Right lobe of liver (tissue), 6 donors: ENCODE measurements around the gene WHRN. TPM values are rescaled to one million over a fixed set of nuclear protein-coding genes. Genes with fewer than 3 reads are reported as not detected.
A peak's percentile ranks its signal among the peaks of the same experiment; 100 is the strongest.

ENCODE experiments used
- ATAC-seq, 4 donors: fragments of 200-7000 bp; cut with Tn5 transposase; one replicate each; pipeline ENCODE4 v1.9.1; 2020; ENCODE audit warnings: mild to moderate bottlenecking in 4 of 4, moderate library complexity in 4 of 4
- DNase-seq, 3 donors: peaks; one replicate each; pipeline ENCODE4 v3.0.0-alpha.2; 2020
- H3K27ac ChIP-seq, 3 donors: fragments of 200-600 bp; one replicate each; pipeline ENCODE4 v1.8.0; 2022
- H3K27me3 ChIP-seq, 2 donors: fragments of 200-600 bp; one replicate each; pipeline ENCODE4 v1.8.0; 2022
- H3K36me3 ChIP-seq, 4 donors: fragments of 200-600 bp; sonication (generic) in 1 of 4; one replicate each; pipeline versions ENCODE4 v1.5.1 to v1.8.0; 2017 to 2022; ENCODE audit warnings: control low read depth in 1 of 4
- H3K4me1 ChIP-seq, 4 donors: fragments of 200-600 bp; sonication (generic) in 1 of 4; one replicate each; pipeline versions ENCODE4 v1.5.1 to v1.8.0; 2017 to 2022; ENCODE audit warnings: control low read depth in 1 of 4
- H3K4me3 ChIP-seq, 3 donors: fragments of 200-600 bp; one replicate each; pipeline ENCODE4 v1.8.0; 2022
- H3K9me3 ChIP-seq, 4 donors: fragments of 200-600 bp; sonication (generic) in 1 of 4; one replicate each; pipeline versions ENCODE4 v1.5.1 to v1.8.0; 2017 to 2022; ENCODE audit warnings: control low read depth in 1 of 4
- CTCF ChIP-seq, 4 donors: fragments of 200-600 bp in 3 of 4; fragments of 450-650 bp in 1 of 4; IDR thresholded peaks; one replicate each; pipeline versions ENCODE4 v1.5.1 to v1.8.0; 2016 to 2022; ENCODE audit warnings: antibody characterized with exemption in 4 of 4, mild to moderate bottlenecking in 2 of 4
- POLR2A ChIP-seq: fragments of 450-650 bp; IDR thresholded peaks from one replicate; pipeline ENCODE4 v1.6.1; 2017; ENCODE audit warnings: antibody characterized with exemption, mild to moderate bottlenecking
- WGBS: methylation state at CpG from one replicate; pipeline ENCODE4 v1.1.6; 2018; ENCODE audit warnings: low coverage, low lambda C conversion rate; ENCODE audit not compliant: insufficient coverage; ENCODE audit errors: missing lambda C conversion rate; 5-methylcytosine and 5-hydroxymethylcytosine counted together
- intact Hi-C, 2 donors: fragments of 100-400 bp; cut with DNase I; formaldehyde crosslinking; loops; one replicate each; pipeline versions ENCODE4 v1.11.2 to v1.14.1; 2022
- total RNA-seq, 6 experiments: library from RNA; depleted of rRNA in 2 of 6; stranded (reverse); fragments of >200 nt in 2 of 6; fragmentation: NEBNext Ultra II Directional in 3 of 6; extraction: Animal tissue kit (Norgen Biotek cat#: 25700) in 3 of 6; gene quantifications; one replicate each; pipeline versions ENCODE4 v1.1.0 to v1.2.4, GENCODE V29; 2016 to 2023
- donor health status: DM: no; HTN: yes; CAD: no.
- donor health status: DM: no; HTN: no; CAD: no.
- donor health status: DM: no; HTN: no; CAD: no.
- donor health status: DM: no; HTN: yes; CAD: no.
- donor health status: DM: no; HTN: yes; CAD: no.

WHRN gene
- total RNA-seq, 6 experiments from 2014 or later = 2.1 to 3.7 (median 2.7) TPM

DNA sequence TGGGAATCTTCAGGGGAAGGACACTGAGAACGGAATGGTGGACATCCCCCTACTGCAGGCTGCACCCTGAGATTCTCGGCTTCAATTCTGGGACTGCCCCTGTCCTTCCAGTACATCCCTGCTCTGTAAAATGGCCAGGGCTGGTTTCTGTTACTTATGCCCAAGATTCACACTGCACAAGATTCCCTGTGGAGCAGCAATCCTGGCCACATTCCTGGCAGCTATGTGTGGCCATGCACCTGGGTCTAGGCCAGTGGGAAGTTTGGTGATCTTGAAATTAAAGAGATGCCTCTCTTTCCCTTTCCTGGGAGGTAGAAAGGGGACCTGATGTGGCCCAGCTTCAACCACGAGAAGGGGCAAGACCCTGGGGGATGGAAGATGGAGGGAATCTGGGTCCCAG, 27.6 kb downstream of the WHRN start:
- no peak for ATAC-seq
- intact Hi-C loops = loop anchor here in 1 of 2 donors (10.0 kb wide), 1 partner anchor 63 kb away; no protein-coding TSS in a partner anchor
- no peaks in the 10 kb centered on the region for H3K4me1 ChIP-seq
- 84% methylated on average over 3 of the region's 3 CpGs for WGBS
- no peak for DNase-seq
- no peaks in the 10 kb centered on the region for H3K27me3 ChIP-seq
- no peaks in the 10 kb centered on the region for H3K36me3 ChIP-seq
- H3K9me3 ChIP-seq = no peaks in the 10 kb centered on the region
- no peak overlapping the region for H3K27ac ChIP-seq
- H3K4me3 ChIP-seq = no peak overlapping the region
- no peak for TF ChIP-seq POLR2A
- no peak for TF ChIP-seq CTCF (IDR thresholded peaks at IDR 0.05)

DNA sequence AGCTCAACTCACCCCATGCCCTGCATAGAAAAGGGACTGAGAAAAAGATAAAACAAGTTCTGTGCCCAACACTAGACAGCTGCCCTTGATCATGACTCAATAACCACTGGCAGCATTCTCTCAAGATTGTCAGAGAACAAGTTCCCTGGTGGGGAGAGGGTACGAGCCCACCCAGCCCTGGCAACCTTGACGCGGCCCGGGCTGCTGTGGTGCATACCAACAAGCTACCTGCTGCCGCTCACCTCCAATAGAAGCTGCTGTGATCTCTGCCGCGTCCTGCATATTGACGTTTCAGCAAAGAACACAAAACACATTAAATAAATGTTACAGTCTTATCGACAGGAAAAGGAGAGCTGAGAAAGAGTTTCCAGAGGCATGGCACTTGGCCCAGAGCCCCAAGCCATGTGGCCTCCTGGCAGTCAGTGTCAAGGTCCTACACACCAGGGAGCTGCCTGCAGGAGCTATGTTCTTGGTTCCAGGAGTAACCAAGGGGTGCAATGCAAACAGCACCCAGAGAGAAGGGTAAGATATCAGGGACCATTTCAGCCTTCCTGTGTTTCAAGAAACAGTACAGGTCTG, 28.3 kb downstream of the WHRN start:
- Histone ChIP-seq H3K4me3 (no peak overlapping the region), H3K4me1 (no peaks in the 10 kb centered on the region), H3K9me3 (no peaks in the 10 kb centered on the region), H3K36me3 (no peaks in the 10 kb centered on the region), H3K27me3 (no peaks in the 10 kb centered on the region), H3K27ac (no peak overlapping the region)
- DNase-seq (no peak), ATAC-seq (peak in 2 of 4 donors; percentile 30 to 39)
- WGBS = 52% methylated on average over 3 of the region's 9 CpGs
- TF ChIP-seq POLR2A (no peak), CTCF (IDR thresholded peaks at IDR 0.05) (no peak)
- intact Hi-C loops = loop anchor here in 1 of 2 donors (10.0 kb wide), 1 partner anchor 62 kb away; no protein-coding TSS in a partner anchor

DNA sequence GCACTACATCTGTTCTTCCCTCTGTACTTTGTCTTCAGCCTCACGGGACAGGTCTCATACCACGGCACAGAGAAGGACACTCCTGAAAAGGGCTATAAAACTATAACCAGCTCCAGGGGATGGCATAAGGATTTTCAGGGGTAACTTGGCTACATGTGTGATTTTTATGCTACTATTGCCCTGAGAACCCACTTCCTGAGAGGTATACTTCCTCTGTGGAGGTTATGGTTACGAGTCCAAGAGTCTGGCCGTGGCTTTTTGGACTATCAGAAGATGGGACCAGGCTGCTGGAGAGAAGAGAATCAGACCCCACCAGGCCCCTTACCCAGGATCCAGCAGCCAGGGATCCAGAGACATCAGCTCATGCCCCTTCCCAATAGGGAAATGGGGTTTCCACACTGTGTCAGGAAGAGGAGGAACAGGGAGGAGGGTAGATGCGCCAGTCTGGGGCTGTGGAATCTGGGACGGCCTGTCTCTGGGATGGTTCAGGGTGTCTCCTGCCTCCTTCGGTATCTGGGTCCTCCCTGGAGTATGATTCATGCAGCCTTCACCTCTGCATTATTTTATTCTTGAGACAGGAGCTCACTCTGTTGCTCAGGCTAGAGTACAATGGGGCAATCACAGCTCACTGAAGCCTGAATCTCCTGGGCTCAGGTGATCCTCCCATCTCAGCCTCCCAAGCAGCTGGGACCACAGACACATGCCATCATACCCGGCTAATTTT, 29.7 kb downstream of the WHRN start:
- ATAC-seq (no peak), DNase-seq (no peak)
- 73% methylated on average over 3 of the region's 8 CpGs for WGBS
- H3K4me1 ChIP-seq = no peaks in the 10 kb centered on the region
- H3K4me3 ChIP-seq = no peak overlapping the region
- intact Hi-C loops = loop anchor here in 1 of 2 donors (10.0 kb wide), 1 partner anchor 61 kb away; no protein-coding TSS in a partner anchor
- TF ChIP-seq POLR2A (no peak), CTCF (IDR thresholded peaks at IDR 0.05) (no peak)
- no peak overlapping the region for H3K27ac ChIP-seq
- H3K9me3 ChIP-seq = no peaks in the 10 kb centered on the region
- no peaks in the 10 kb centered on the region for H3K27me3 ChIP-seq
- H3K36me3 ChIP-seq = no peaks in the 10 kb centered on the region

- ATAC-seq (no peak), DNase-seq (no peak)
- Histone ChIP-seq H3K27ac (no peak overlapping the region), H3K4me3 (no peak overlapping the region), H3K27me3 (no peaks in the 10 kb centered on the region), H3K36me3 (no peaks in the 10 kb centered on the region), H3K4me1 (no peaks in the 10 kb centered on the region), H3K9me3 (no peaks in the 10 kb centered on the region)
- TF ChIP-seq POLR2A (no peak), CTCF (IDR thresholded peaks at IDR 0.05) (no peak)
- intact Hi-C loops = loop anchor here in 1 of 2 donors (10.0 kb wide), 1 partner anchor 60 kb away; no protein-coding TSS in a partner anchor
- WGBS = 75% methylated on average over 1 of the region's 1 CpG
These were observed 30.8 kb downstream of the WHRN start for GRCh38 chr9:114474425-114474824.
